Measurements from ENCODE around the gene ROR2.
"Not testable (repeated sequence)": the region's sequence is repeated elsewhere in the genome, so short reads cannot be mapped to it uniquely, and the experiment has no call there.

ROR2 gene

GRCh38 chr9:91796516-91796915 is 153.5 kb downstream of the ROR2 start:
- peak; percentile 14 for DNase-seq (ENCODE audit: low read depth)

GRCh38 chr9:91795598-91796241 is 154.3 kb downstream of the ROR2 start:
- DNase-seq (ENCODE audit: low read depth): no peak

GRCh38 chr9:91793371-91793770 is 156.7 kb downstream of the ROR2 start:
- DNase-seq (ENCODE audit: low read depth): not testable (repeated sequence)

- DNase-seq (ENCODE audit: low read depth): no peak
These were observed 159.1 kb downstream of the ROR2 start for GRCh38 chr9:91790917-91791316.

- no peak for DNase-seq (ENCODE audit: low read depth)
These were observed 160.1 kb downstream of the ROR2 start for GRCh38 chr9:91789941-91790340.

GRCh38 chr9:91787931-91788330 is 162.1 kb downstream of the ROR2 start:
- DNase-seq (ENCODE audit: low read depth): no peak

GRCh38 chr9:91786132-91786896 is 163.7 kb downstream of the ROR2 start:
- no peak for DNase-seq (ENCODE audit: low read depth)

GRCh38 chr9:91785447-91785842 is 164.6 kb downstream of the ROR2 start:
- no peak for DNase-seq (ENCODE audit: low read depth)

GRCh38 chr9:91784673-91785446 is 165.2 kb downstream of the ROR2 start:
- DNase-seq (ENCODE audit: low read depth): no peak

- DNase-seq (ENCODE audit: low read depth): no peak
These were observed 166.0 kb downstream of the ROR2 start for GRCh38 chr9:91783876-91784672.

GRCh38 chr9:91783411-91783810 is 166.6 kb downstream of the ROR2 start:
- DNase-seq (ENCODE audit: low read depth): no peak

- DNase-seq (ENCODE audit: low read depth): no peak
These were observed 167.3 kb downstream of the ROR2 start for GRCh38 chr9:91782708-91783214.

- no peak for DNase-seq (ENCODE audit: low read depth)
These were observed 168.1 kb downstream of the ROR2 start for GRCh38 chr9:91781906-91782305.

- no peak for DNase-seq (ENCODE audit: low read depth)
These were observed 168.9 kb downstream of the ROR2 start for GRCh38 chr9:91781116-91781515.

GRCh38 chr9:91778031-91778430 is 172.0 kb downstream of the ROR2 start:
- DNase-seq (ENCODE audit: low read depth): no peak

- no peak for DNase-seq (ENCODE audit: low read depth)
These were observed 172.7 kb downstream of the ROR2 start for GRCh38 chr9:91777292-91777830.

- DNase-seq (ENCODE audit: low read depth): no peak
These were observed 173.4 kb downstream of the ROR2 start for GRCh38 chr9:91776409-91777291.

GRCh38 chr9:91775708-91776028 is 174.4 kb downstream of the ROR2 start:
- no peak for DNase-seq (ENCODE audit: low read depth)

- DNase-seq (ENCODE audit: low read depth): no peak
These were observed 174.9 kb downstream of the ROR2 start for GRCh38 chr9:91775011-91775707.

GRCh38 chr9:91773156-91773555 is 176.9 kb downstream of the ROR2 start:
- no peak for DNase-seq (ENCODE audit: low read depth)
